Retinal pigment epithelial cell (primary cell): ENCODE results near the gene P4HB.

Experiments used
- DNase-seq: peaks from one replicate; pipeline ENCODE4 v3.0.0-alpha.2; 2010; ENCODE audit warnings: low read depth
- H3K4me3 ChIP-seq: 2 replicates; pipeline ENCODE4 v1.5.1; 2011; ENCODE audit warnings: mild to moderate bottlenecking, low read length, control low read depth, moderate library complexity
- TF ChIP-seq, protein P1 (sequence below): conservative IDR thresholded peaks from 2 replicates; pipeline ENCODE4 v1.5.1; 2011; ENCODE audit warnings: low read depth, low read length, control low read depth, inconsistent platforms

Gene P4HB

GRCh38 chr17:81822312-81822637, 38.1 kb downstream of the P4HB start:
- H3K4me3 ChIP-seq: no peak overlapping the region
- TF ChIP-seq, protein P1, sequence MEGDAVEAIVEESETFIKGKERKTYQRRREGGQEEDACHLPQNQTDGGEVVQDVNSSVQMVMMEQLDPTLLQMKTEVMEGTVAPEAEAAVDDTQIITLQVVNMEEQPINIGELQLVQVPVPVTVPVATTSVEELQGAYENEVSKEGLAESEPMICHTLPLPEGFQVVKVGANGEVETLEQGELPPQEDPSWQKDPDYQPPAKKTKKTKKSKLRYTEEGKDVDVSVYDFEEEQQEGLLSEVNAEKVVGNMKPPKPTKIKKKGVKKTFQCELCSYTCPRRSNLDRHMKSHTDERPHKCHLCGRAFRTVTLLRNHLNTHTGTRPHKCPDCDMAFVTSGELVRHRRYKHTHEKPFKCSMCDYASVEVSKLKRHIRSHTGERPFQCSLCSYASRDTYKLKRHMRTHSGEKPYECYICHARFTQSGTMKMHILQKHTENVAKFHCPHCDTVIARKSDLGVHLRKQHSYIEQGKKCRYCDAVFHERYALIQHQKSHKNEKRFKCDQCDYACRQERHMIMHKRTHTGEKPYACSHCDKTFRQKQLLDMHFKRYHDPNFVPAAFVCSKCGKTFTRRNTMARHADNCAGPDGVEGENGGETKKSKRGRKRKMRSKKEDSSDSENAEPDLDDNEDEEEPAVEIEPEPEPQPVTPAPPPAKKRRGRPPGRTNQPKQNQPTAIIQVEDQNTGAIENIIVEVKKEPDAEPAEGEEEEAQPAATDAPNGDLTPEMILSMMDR: no peak
- DNase-seq: no peak

GRCh38 chr17:81821603-81822311, 38.6 kb downstream of the P4HB start:
- TF ChIP-seq, protein P1: peak; percentile 69
- H3K4me3 ChIP-seq: no peak overlapping the region
- no peak for DNase-seq

DNA sequence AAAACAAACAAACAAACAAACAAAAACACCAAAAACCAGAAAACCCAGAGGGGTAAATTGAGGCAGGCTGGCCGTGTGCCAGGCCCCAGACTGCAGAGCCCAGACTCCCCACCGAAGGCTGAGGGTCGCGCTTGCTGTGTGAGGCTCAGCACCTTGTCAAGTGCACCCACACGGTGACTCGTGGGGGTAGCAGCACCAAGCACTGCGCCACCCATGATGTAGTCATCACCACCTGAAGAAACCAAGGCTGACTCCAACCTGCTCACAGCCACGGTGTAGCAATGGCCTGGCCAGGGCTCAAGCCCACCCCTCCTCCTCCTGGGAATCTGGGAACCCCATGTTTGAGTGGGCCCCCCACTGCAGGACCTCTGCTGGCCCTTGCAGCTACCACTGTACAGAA, 39.2 kb downstream of the P4HB start:
- TF ChIP-seq, protein P1: no peak
- no peak overlapping the region for H3K4me3 ChIP-seq
- DNase-seq: no peak

GRCh38 chr17:81819708-81820107, 40.6 kb downstream of the P4HB start:
- DNase-seq: no peak
- TF ChIP-seq, protein P1: no peak
- no peak overlapping the region for H3K4me3 ChIP-seq

GRCh38 chr17:81817758-81818147, 42.6 kb downstream of the P4HB start:
- DNase-seq: no peak
- TF ChIP-seq, protein P1: no peak
- H3K4me3 ChIP-seq: no peak overlapping the region

DNA sequence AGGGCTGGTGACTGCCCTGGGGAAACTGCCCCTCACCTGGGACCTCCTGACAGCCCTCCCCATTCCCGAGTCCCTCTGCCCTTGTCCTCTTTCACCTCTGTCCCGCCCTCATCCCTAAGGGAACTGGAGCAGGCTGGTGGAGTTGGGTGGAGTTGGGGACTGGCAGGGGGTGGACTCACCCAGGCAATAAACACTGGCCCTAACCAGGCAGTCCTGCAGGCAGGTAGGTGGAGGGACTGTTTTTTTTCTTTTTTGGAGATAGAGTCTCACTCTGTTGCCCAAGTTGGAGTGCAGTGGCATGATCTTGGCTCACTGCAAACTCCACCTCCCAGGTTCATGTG, 44.7 kb downstream of the P4HB start:
- no peak overlapping the region for H3K4me3 ChIP-seq
- no peak for DNase-seq
- TF ChIP-seq, protein P1: no peak

DNA sequence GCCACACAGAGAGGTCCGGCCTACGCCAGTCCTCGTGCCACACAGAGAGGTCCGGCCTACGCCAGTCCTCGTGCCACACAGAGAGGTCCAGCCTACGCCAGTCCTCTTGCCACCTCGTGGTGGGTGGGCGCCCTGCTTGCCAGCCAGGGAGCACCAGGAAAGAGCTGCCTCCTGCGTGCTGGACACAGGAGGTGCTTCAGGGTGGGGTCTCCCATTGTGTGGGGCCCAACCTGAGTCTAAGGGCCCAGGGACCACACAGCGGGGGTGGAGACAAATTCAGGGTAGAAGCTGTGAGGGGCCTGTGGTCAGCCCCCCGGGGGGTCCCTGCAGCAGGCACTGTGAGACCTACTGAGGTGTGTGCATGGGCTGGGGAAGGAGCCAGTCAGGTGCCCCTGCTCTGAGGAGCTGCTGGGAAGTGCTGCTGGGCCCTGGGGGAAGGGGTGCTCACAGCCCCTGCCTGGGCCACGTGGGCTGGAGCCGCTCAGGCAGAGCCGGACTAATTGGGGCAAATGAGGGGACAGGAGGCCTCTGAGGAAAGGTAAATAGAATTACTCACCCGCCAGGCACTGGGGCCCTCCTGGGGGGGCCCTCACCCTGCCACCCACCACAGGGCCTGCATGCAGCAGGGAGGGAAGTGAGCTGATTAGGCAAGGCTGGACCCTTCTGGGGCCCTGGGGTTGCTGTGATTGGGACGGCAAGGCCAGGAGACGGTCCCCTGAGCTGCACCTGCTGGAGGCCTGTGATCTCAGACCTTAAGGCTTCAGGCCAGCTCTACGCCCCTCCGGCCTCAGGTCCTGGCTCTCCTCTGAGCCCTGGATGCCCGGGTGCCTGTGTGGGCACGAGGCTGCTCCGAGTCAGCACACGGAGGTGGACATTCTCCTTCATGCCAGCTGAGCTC, 45.3 kb downstream of the P4HB start:
- H3K4me3 ChIP-seq: no peak overlapping the region
- TF ChIP-seq, protein P1: no peak
- DNase-seq: no peak
